ENCODE data around the gene SDHAF3. TPM values are rescaled to one million over a fixed set of nuclear protein-coding genes. Genes with fewer than 3 reads are reported as not detected.

Gene SDHAF3
- total and polyA plus RNA-seq, 10 of the 15 experiments (the other 5 are each of a cell fraction or from before 2014, with no cell fraction given), result 24.3 to 124 (median 63.5) TPM

DNA sequence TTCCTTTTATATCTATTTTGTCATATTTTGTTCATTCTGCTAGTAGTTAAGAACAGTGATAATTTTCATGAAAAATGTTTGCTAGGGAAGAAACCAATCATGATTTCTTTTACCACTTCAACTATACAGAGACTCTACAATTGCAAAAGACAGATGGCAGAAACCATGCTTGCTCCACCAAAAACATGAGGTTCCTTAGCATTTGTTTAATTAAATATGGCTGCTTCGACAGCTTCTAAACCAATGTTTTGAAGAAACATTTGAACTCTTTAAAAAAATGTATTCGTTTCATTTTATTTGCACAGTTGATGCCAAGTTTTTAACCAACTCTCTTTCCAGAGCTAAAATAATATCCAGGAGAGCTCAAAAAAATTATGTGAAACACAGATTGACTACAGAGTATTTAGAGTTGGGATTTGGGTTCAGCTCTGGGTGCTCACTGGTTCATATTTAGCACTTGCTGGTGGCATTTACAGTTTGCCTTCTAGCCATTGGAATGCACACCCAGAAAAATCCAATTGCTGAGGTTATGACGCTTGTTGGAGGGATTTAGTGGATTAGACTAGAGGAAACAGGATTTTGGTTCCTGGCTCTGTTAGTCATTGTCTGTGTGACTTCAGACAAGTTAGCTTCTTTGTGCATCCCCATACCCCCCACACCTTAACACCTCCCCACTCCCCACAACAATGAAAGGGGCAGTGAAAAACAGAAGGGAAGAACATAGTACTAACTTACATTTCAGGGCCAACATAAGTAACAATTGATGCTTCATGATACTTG is 35.8 kb upstream of the SDHAF3 start:
- Histone ChIP-seq H4K20me1 (ENCODE audit: control insufficient read depth, insufficient read depth) (no peaks in the 10 kb centered on the region), H3K4me2 (ENCODE audit: control insufficient read depth, insufficient read depth) (no peak overlapping the region), H3K36me3 (ENCODE audit: control insufficient read depth in 2 of 2, insufficient read depth in 2 of 2, low read length in 1 of 2) (no peaks in the 10 kb centered on the region), H3K27ac (ENCODE audit: control insufficient read depth, insufficient read depth) (no peak overlapping the region), H3K79me2 (ENCODE audit: control insufficient read depth, insufficient read depth, low read length) (no peaks in the 10 kb centered on the region), H3K4me1 (ENCODE audit: control insufficient read depth, insufficient read depth, low read length) (no peaks in the 10 kb centered on the region), H3K9me3 (replicated peaks; ENCODE audit: control insufficient read depth, insufficient read depth, low read length) (no peaks in the 10 kb centered on the region), H2AFZ (ENCODE audit: control insufficient read depth, low read depth, low read length) (no peak overlapping the region), H3K4me3 (no peak overlapping the region), H3K27me3 (replicated peaks in 1 of 2; ENCODE audit: control insufficient read depth in 2 of 2, insufficient read depth in 2 of 2, low read length in 1 of 2) (peaks cover 0 to 3% of the 10 kb centered on the region in 2 experiments; a peak in 1 of 4 replicates), H3K9ac (ENCODE audit: control insufficient read depth, insufficient read depth, low read length) (no peak overlapping the region)
- in situ Hi-C loops (cut with MboI), result no loop called here
- DNase-seq (ENCODE audit: low read depth, low spot score) (no peak), FAIRE-seq (no peak), ATAC-seq (no peak)
- 12% methylated on average over 3 of the region's 3 CpGs for WGBS (ENCODE audit: insufficient coverage, insufficient replicate concordance, low lambda C conversion rate, missing lambda C conversion rate)
- TF ChIP-seq, protein P1, sequence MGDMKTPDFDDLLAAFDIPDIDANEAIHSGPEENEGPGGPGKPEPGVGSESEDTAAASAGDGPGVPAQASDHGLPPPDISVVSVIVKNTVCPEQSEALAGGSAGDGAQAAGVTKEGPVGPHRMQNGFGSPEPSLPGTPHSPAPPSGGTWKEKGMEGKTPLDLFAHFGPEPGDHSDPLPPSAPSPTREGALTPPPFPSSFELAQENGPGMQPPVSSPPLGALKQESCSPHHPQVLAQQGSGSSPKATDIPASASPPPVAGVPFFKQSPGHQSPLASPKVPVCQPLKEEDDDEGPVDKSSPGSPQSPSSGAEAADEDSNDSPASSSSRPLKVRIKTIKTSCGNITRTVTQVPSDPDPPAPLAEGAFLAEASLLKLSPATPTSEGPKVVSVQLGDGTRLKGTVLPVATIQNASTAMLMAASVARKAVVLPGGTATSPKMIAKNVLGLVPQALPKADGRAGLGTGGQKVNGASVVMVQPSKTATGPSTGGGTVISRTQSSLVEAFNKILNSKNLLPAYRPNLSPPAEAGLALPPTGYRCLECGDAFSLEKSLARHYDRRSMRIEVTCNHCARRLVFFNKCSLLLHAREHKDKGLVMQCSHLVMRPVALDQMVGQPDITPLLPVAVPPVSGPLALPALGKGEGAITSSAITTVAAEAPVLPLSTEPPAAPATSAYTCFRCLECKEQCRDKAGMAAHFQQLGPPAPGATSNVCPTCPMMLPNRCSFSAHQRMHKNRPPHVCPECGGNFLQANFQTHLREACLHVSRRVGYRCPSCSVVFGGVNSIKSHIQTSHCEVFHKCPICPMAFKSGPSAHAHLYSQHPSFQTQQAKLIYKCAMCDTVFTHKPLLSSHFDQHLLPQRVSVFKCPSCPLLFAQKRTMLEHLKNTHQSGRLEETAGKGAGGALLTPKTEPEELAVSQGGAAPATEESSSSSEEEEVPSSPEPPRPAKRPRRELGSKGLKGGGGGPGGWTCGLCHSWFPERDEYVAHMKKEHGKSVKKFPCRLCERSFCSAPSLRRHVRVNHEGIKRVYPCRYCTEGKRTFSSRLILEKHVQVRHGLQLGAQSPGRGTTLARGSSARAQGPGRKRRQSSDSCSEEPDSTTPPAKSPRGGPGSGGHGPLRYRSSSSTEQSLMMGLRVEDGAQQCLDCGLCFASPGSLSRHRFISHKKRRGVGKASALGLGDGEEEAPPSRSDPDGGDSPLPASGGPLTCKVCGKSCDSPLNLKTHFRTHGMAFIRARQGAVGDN (IDR thresholded peaks at IDR 0.05), result no peak
- no peak for TF ChIP-seq ATF7 (IDR thresholded peaks at IDR 0.05; ENCODE audit: low read depth)
- no peak for TF ChIP-seq ZNF622 (IDR thresholded peaks at IDR 0.05)
- TF ChIP-seq SUPT20H (IDR thresholded peaks at IDR 0.05; ENCODE audit: borderline replicate concordance, control insufficient read depth, low read depth, low read length), result no peak
- TF ChIP-seq NFXL1 (IDR thresholded peaks at IDR 0.05; ENCODE audit: borderline replicate concordance), result no peak
- TF ChIP-seq BMI1 (IDR thresholded peaks at IDR 0.05; ENCODE audit: borderline replicate concordance), result no peak
- TF ChIP-seq, protein P2, sequence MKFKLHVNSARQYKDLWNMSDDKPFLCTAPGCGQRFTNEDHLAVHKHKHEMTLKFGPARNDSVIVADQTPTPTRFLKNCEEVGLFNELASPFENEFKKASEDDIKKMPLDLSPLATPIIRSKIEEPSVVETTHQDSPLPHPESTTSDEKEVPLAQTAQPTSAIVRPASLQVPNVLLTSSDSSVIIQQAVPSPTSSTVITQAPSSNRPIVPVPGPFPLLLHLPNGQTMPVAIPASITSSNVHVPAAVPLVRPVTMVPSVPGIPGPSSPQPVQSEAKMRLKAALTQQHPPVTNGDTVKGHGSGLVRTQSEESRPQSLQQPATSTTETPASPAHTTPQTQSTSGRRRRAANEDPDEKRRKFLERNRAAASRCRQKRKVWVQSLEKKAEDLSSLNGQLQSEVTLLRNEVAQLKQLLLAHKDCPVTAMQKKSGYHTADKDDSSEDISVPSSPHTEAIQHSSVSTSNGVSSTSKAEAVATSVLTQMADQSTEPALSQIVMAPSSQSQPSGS (IDR thresholded peaks at IDR 0.05; ENCODE audit: low read length), result no peak
- no peak for TF ChIP-seq ELK1 (IDR thresholded peaks at IDR 0.05; ENCODE audit: low read depth, low read length)
- no peak for TF ChIP-seq CREM (IDR thresholded peaks at IDR 0.05; ENCODE audit: low read depth)
- no peak for TF ChIP-seq SMAD5 (IDR thresholded peaks at IDR 0.05; ENCODE audit: low read depth)
- ChIA-PET SMC1A (ENCODE audit: uncharacterized antibody, unreplicated experiment) (interaction anchor here (2.1 kb wide), 1 partner anchor 10 kb away, joined by 7 read pairs; no protein-coding TSS in a partner anchor), CTCF (interaction anchor here (0.9 to 1.0 kb wide), 2 partner anchors 9 to 13 kb away, joined by 3 to 4 read pairs; no protein-coding TSS in a partner anchor), RAD21 (ENCODE audit: unreplicated experiment) (no interaction called here), POLR2A (no interaction called here)
- no TSS peak for BruUV-seq (replicated peaks)
- intact Hi-C loops (cut with micrococcal nuclease; ENCODE audit: unreplicated experiment), result no loop called here

Measured in GM12878 (cell line).